ENCODE results near the gene IL36A.

DNA sequence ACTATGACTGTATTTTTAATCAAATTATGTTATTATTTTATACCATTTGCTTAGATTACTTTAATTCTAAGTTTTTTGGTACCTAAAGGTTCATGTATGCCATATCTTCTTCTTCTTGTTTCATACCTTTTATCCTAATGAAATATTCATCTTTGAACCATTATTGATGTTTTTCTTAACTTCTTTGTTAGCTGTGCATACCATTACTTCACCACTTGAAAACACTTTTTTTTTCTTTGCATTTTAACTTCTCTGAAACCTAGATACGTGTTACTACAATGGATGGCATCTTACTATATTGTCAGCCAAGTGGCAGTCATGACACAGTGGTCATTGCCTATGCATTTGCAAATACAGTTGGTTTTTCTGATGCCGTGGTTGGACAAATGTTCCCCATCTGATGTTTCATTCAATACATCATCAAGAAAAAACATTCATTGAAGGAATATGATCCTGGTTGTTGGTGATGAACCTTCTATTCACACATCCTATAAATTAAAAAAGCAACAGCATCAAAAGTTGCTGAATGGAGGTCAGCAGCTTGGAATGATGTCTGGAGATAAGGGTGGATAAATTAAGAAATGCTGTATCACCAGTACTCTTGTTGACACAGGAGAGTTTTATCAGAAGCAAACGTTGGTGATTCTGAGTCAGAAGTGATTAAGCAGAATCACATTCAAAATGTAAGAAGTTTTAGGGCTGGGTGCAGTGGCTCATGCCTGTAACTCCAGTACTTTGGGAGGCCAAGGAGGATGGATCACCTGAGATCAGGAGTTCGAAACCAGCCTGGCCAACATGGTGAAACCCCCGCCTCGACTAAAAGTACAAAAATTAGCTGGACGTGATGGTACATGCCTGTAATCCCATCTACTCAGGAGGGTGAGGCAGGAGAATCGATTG is 7.4 kb downstream of the IL36A start:
- TF ChIP-seq, protein P1, sequence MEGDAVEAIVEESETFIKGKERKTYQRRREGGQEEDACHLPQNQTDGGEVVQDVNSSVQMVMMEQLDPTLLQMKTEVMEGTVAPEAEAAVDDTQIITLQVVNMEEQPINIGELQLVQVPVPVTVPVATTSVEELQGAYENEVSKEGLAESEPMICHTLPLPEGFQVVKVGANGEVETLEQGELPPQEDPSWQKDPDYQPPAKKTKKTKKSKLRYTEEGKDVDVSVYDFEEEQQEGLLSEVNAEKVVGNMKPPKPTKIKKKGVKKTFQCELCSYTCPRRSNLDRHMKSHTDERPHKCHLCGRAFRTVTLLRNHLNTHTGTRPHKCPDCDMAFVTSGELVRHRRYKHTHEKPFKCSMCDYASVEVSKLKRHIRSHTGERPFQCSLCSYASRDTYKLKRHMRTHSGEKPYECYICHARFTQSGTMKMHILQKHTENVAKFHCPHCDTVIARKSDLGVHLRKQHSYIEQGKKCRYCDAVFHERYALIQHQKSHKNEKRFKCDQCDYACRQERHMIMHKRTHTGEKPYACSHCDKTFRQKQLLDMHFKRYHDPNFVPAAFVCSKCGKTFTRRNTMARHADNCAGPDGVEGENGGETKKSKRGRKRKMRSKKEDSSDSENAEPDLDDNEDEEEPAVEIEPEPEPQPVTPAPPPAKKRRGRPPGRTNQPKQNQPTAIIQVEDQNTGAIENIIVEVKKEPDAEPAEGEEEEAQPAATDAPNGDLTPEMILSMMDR (conservative IDR thresholded peaks at IDR 0.05): no peak
- TF ChIP-seq EZH2 (IDR thresholded peaks at IDR 0.05; ENCODE audit: low read depth): no peak
